Smooth muscle cell (in vitro differentiated cells): ENCODE data around the gene CWC27. TPM values are rescaled to one million over a fixed set of nuclear protein-coding genes. Genes with fewer than 3 reads are reported as not detected.
A peak's percentile ranks its signal among the peaks of the same experiment; 100 is the strongest.

Experiments
- DNase-seq: peaks from one replicate; lab custom pipeline; 2025; ENCODE audit not compliant: unreplicated experiment; lab: John Stamatoyannopoulos, UW
- H2AFZ ChIP-seq: fragments of 200-600 bp; sonication (generic); 2 replicates; pipeline ENCODE4 v1.6.0; 2016; ENCODE audit warnings: antibody characterized with exemption, low read depth, mild to moderate bottlenecking
- H3F3A ChIP-seq: fragments of 200-600 bp; sonication (generic); 2 replicates; pipeline ENCODE4 v1.6.0; 2017; ENCODE audit warnings: antibody characterized with exemption, low read depth
- H3K27ac ChIP-seq: fragments of 200-600 bp; sonication (generic); 2 replicates; pipeline ENCODE4 v1.5.1; 2016; ENCODE audit warnings: low read depth, mild to moderate bottlenecking
- H3K27me3 ChIP-seq: fragments of 200-600 bp; sonication (generic); 2 replicates; pipeline ENCODE4 v1.6.1; 2016; ENCODE audit warnings: low read depth, mild to moderate bottlenecking
- H3K36me3 ChIP-seq: fragments of 200-600 bp; sonication (generic); 2 replicates; pipeline ENCODE4 v1.5.1; 2016; ENCODE audit warnings: low read depth
- H3K4me1 ChIP-seq: fragments of 200-600 bp; sonication (generic); 2 replicates; pipeline ENCODE4 v1.5.1; 2016; ENCODE audit warnings: low read depth
- H3K4me2 ChIP-seq: fragments of 200-600 bp; sonication (generic); 2 replicates; pipeline ENCODE4 v1.6.0; 2016; ENCODE audit warnings: mild to moderate bottlenecking
- H3K4me3 ChIP-seq: fragments of 200-600 bp; sonication (generic); 2 replicates; pipeline ENCODE4 v1.5.1; 2016; ENCODE audit warnings: mild to moderate bottlenecking
- H3K79me2 ChIP-seq: fragments of 200-600 bp; sonication (generic); 2 replicates; pipeline ENCODE4 v1.6.0; 2016; ENCODE audit warnings: low read depth, mild to moderate bottlenecking
- H3K9ac ChIP-seq: fragments of 200-600 bp; sonication (generic); 2 replicates; pipeline ENCODE4 v1.6.0; 2016; ENCODE audit warnings: low read depth
- H3K9me3 ChIP-seq: fragments of 200-600 bp; sonication (generic); replicated peaks from 2 replicates; pipeline ENCODE4 v1.5.1; 2016; ENCODE audit warnings: low read depth
- H4K20me1 ChIP-seq: fragments of 200-600 bp; sonication (generic); 2 replicates; pipeline ENCODE4 v1.6.0; 2016; ENCODE audit warnings: low read depth
- WGBS: methylation state at CpG from one replicate; pipeline ENCODE4 v1.1.7; 2016; ENCODE audit warnings: low lambda C conversion rate; 5-methylcytosine and 5-hydroxymethylcytosine counted together
- polyA plus RNA-seq: library from polyadenylated mRNA; unstranded; fragments of >200 nt; fragmentation: Nextera tagmentation; extraction: Ambion mirVana; gene quantifications from 2 replicates; pipeline ENCODE4 v1.2.1, GENCODE V29; 2016
- total RNA-seq: library from RNA; depleted of rRNA; stranded (reverse); fragments of >200 nt; gene quantifications from 2 replicates; pipeline ENCODE4 v1.2.3, GENCODE V29; 2014
- TF ChIP-seq, protein P1 (sequence below): fragments of 200-600 bp; sonication (generic); IDR thresholded peaks from 2 replicates; pipeline ENCODE4 v1.5.1; 2017; ENCODE audit warnings: borderline replicate concordance, mild to moderate bottlenecking, antibody characterized with exemption; ENCODE audit not compliant: insufficient read depth, poor library complexity, severe bottlenecking

The CWC27 gene
- total and polyA plus RNA-seq, 2 experiments from 2014 or later, result 34.6 to 40.8 TPM

DNA sequence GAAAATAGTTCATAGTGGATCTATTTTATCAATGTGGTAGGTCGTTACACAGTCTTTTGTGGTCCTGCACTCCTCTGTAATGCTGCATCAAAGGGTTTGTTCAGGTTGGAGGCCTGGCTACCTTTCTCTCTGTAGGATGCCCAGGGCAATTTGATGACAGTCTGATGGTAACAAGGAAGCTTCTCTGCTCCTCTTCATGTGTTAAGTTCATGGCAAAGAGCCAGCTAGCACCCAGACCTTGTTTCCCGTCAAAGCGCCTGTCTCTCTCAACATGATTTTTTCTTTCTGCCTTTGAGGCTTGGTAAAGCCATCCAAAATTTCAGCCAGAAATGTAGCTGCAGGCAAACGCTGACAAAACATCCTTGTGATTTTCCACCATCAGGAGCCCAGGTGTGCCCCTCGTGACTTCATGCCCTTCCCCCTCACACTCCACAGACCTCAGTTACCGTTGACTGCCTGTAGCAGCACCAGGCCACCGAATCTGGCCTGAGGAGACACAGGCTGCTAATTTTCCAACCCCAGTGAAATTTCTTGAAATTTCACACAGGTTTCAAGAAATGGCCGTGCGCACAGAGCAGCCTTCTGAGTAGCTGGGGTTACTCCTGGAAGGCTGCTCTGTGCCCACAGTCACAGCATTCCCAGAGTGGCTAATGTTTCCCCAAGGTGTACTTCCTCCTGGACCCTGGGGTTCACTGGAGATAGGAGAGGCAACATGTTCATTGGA is 292.7 kb downstream of the CWC27 start:
- Histone ChIP-seq H3K9me3 (no peaks in the 10 kb centered on the region), H3F3A (peaks cover 14% of the 10 kb centered on the region), H4K20me1 (no peaks in the 10 kb centered on the region), H3K27ac (peak overlapping the region; percentile 94), H3K27me3 (no peaks in the 10 kb centered on the region), H3K4me3 (no peak overlapping the region), H3K4me2 (peak overlapping the region; percentile 62), H2AFZ (no peak overlapping the region), H3K36me3 (no peaks in the 10 kb centered on the region), H3K79me2 (no peaks in the 10 kb centered on the region), H3K9ac (no peak overlapping the region), H3K4me1 (peaks cover 15% of the 10 kb centered on the region)
- 57% methylated on average over 9 of the region's 9 CpGs for WGBS
- TF ChIP-seq, protein P1, sequence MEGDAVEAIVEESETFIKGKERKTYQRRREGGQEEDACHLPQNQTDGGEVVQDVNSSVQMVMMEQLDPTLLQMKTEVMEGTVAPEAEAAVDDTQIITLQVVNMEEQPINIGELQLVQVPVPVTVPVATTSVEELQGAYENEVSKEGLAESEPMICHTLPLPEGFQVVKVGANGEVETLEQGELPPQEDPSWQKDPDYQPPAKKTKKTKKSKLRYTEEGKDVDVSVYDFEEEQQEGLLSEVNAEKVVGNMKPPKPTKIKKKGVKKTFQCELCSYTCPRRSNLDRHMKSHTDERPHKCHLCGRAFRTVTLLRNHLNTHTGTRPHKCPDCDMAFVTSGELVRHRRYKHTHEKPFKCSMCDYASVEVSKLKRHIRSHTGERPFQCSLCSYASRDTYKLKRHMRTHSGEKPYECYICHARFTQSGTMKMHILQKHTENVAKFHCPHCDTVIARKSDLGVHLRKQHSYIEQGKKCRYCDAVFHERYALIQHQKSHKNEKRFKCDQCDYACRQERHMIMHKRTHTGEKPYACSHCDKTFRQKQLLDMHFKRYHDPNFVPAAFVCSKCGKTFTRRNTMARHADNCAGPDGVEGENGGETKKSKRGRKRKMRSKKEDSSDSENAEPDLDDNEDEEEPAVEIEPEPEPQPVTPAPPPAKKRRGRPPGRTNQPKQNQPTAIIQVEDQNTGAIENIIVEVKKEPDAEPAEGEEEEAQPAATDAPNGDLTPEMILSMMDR, result no peak
- DNase-seq, result no peak

DNA sequence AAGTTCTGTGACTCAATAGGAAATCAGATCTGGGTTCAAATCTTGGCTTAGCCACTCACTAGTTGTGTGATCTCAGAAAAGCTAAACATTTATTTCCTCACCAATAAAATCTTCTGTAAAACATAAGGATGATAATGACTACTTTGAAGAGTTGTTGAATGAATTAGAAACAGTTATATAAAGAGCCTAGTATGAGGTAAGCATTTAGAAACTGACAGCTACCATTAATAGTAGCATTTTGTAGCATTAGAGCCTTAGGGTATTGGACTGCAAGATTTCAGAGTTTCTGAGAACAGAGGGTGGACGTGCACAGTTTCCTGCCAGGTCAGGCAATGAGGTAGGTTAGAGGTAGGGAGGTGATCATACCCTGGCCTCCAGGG is 293.2 kb downstream of the CWC27 start:
- no peak overlapping the region for H3K4me3 ChIP-seq
- no peaks in the 10 kb centered on the region for H3K27me3 ChIP-seq
- peak overlapping the region; percentile 44 for H3K9ac ChIP-seq
- no peaks in the 10 kb centered on the region for H3K79me2 ChIP-seq
- peak overlapping the region; percentile 94 for H3K27ac ChIP-seq
- H2AFZ ChIP-seq, result no peak overlapping the region
- DNase-seq, result no peak
- no peaks in the 10 kb centered on the region for H4K20me1 ChIP-seq
- WGBS, result 61% methylated on average over 1 of the region's 1 CpG
- H3F3A ChIP-seq, result peaks cover 14% of the 10 kb centered on the region
- TF ChIP-seq, protein P1, result no peak
- peaks cover 21% of the 10 kb centered on the region for H3K4me1 ChIP-seq
- H3K4me2 ChIP-seq, result peak overlapping the region; percentile 62
- no peaks in the 10 kb centered on the region for H3K9me3 ChIP-seq
- H3K36me3 ChIP-seq, result no peaks in the 10 kb centered on the region

DNA sequence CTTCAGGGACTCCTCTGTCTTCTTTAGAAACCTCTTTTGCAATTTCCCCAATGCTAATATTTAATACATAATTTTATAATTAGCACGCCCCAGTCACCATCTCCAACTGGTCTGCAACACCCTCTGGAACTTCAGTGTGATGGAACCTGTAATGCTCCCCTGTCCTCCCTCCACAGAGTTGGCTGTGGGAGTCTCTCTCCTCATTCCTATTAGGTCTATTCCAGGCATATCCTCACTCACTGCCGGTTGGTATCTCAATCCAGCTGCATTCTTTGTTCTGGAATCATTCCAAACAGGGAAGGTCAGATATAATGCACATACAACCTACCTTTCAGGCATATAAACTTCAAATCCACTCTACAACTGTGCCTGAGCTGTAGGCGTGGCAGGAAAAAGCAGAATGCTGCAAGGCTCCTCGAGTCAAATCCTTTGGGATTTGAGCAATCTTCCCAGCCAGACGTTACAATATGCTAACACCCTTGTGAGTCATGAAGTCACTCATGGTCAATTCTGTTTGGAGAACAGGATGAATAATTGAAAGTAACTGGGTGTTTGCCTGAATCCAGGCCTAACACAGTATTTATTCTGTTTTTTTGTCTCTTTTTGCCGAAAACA is 293.8 kb downstream of the CWC27 start:
- H3K36me3 ChIP-seq, result no peaks in the 10 kb centered on the region
- WGBS, result 22% methylated on average over 6 of the region's 6 CpGs
- no peak for DNase-seq
- no peaks in the 10 kb centered on the region for H3K27me3 ChIP-seq
- H3K4me2 ChIP-seq, result peak overlapping the region; percentile 62
- H3F3A ChIP-seq, result peaks cover 14% of the 10 kb centered on the region
- H3K79me2 ChIP-seq, result no peaks in the 10 kb centered on the region
- H3K9me3 ChIP-seq, result no peaks in the 10 kb centered on the region
- H3K4me3 ChIP-seq, result no peak overlapping the region
- H2AFZ ChIP-seq, result peak overlapping the region; percentile 6
- TF ChIP-seq, protein P1, result no peak
- H3K4me1 ChIP-seq, result peaks cover 23% of the 10 kb centered on the region
- no peaks in the 10 kb centered on the region for H4K20me1 ChIP-seq
- peak overlapping the region; percentile 94 for H3K27ac ChIP-seq
- peak overlapping the region; percentile 56 for H3K9ac ChIP-seq
